ENCODE measurements around the gene PYGO2.
"Not testable (repeated sequence)": the region's sequence is repeated elsewhere in the genome, so short reads cannot be mapped to it uniquely, and the experiment has no call there.

GRCh38 chr1:154977762-154978161 lies 16.2 kb upstream of the PYGO2 start:
- TF ChIP-seq CTCF (conservative IDR thresholded peaks at IDR 0.05 in 1 of 2, IDR thresholded peaks at IDR 0.05 in 1 of 2; ENCODE audit: extremely low read depth in 1 of 2, insufficient read depth in 1 of 2, low read depth in 1 of 2, low read length in 2 of 2); EZH2 (IDR thresholded peaks at IDR 0.05; ENCODE audit: borderline replicate concordance, low read length): not testable (repeated sequence)
